Testis (tissue), 3 donors: Measurements from ENCODE around the gene SSTR5. TPM values are rescaled to one million over a fixed set of nuclear protein-coding genes. Genes with fewer than 3 reads are reported as not detected.

Experiments
- DNase-seq: peaks from one replicate; pipeline ENCODE4 v3.0.0-alpha.2; 2019
- H3K27ac ChIP-seq, 2 donors: fragments of 200-600 bp; sonication (generic); one replicate each; pipeline ENCODE4 v1.5.1; 2019
- H3K27me3 ChIP-seq: fragments of 200-600 bp; sonication (generic); one replicate; pipeline ENCODE4 v1.5.1; 2019
- H3K36me3 ChIP-seq: fragments of 200-600 bp; sonication (generic); one replicate; pipeline ENCODE4 v1.5.1; 2017; ENCODE audit warnings: low read depth; ENCODE audit errors: missing control alignments
- H3K4me1 ChIP-seq: fragments of 200-600 bp; sonication (generic); one replicate; pipeline ENCODE4 v1.5.1; 2019
- H3K4me3 ChIP-seq, 2 donors: fragments of 200-600 bp; sonication (generic); one replicate each; pipeline ENCODE4 v1.5.1; 2017 to 2019
- H3K9me3 ChIP-seq: fragments of 200-600 bp; sonication (generic); one replicate; pipeline ENCODE4 v1.5.1; 2017
- CTCF ChIP-seq, 3 experiments: fragments of 450-650 bp in 2 of 3; fragments of 200-600 bp in 1 of 3; sonication (generic) in 1 of 3; IDR thresholded peaks; one replicate each; pipeline ENCODE4 v1.5.1; 2016 to 2019; ENCODE audit warnings: antibody characterized with exemption in 3 of 3, mild to moderate bottlenecking in 2 of 3, moderate library complexity in 1 of 3
- POLR2A ChIP-seq: fragments of 450-650 bp; IDR thresholded peaks from one replicate; pipeline ENCODE4 v1.6.1; 2017; ENCODE audit warnings: antibody characterized with exemption, mild to moderate bottlenecking, moderate library complexity
- WGBS, 2 donors: methylation state at CpG; one replicate each; pipeline ENCODE4 v1.1.5; 2018; 5-methylcytosine and 5-hydroxymethylcytosine counted together
- intact Hi-C: fragments of 100-400 bp; cut with DNase I; formaldehyde crosslinking; loops from one replicate; pipeline ENCODE4 v1.15.1; 2023; ENCODE audit warnings: low total_unique reads
- polyA plus RNA-seq: library from polyadenylated mRNA; stranded (reverse); fragments of 350-450 nt; fragmentation: Illumina TruSeq; extraction: RNeasy Lipid Tissue Mini Kit (QIAGEN cat#74804); gene quantifications from one replicate; pipeline ENCODE4 v1.2.3, GENCODE V29; 2014; ENCODE audit warnings: low read depth, low replicate concordance; ENCODE audit not compliant: insufficient read depth
- total RNA-seq, 2 donors: library from RNA; depleted of rRNA; stranded (reverse); fragments of >200 nt; gene quantifications; one replicate each; pipeline ENCODE4 v1.2.3, GENCODE V29; 2016

Gene SSTR5
- total and polyA plus RNA-seq, 3 donors from 2014 or later, result 0.31 TPM; not detected in 2

- H3K4me1 ChIP-seq, result peaks cover 20% of the 10 kb centered on the region
Measured at GRCh38 chr16:1088295-1089170, 16.0 kb downstream of the SSTR5 start.

GRCh38 chr16:1089439-1089821 is 16.9 kb downstream of the SSTR5 start:
- TF ChIP-seq CTCF (IDR thresholded peaks at IDR 0.05), result no peak
- no peak for TF ChIP-seq POLR2A
- Histone ChIP-seq H3K27me3 (no peaks in the 10 kb centered on the region), H3K9me3 (no peaks in the 10 kb centered on the region), H3K27ac (no peak overlapping the region), H3K4me3 (no peak overlapping the region), H3K4me1 (peaks cover 20% of the 10 kb centered on the region), H3K36me3 (no peaks in the 10 kb centered on the region)
- WGBS, 2 donors, result 59 to 93% methylated on average over 3 to 4 of the region's 17 CpGs
- no peak for DNase-seq
- intact Hi-C loops, result no loop called here

More at GRCh38 chr16:1088295-1089170, 16.0 kb downstream of the SSTR5 start:
- Histone ChIP-seq H3K9me3 (no peaks in the 10 kb centered on the region), H3K4me3 (no peak overlapping the region), H3K27ac (no peak overlapping the region), H3K27me3 (no peaks in the 10 kb centered on the region), H3K36me3 (no peaks in the 10 kb centered on the region)
- 84% methylated on average over 26 to 40 of the region's 40 CpGs for WGBS, 2 donors
- no peak for TF ChIP-seq POLR2A
- TF ChIP-seq CTCF (IDR thresholded peaks at IDR 0.05), result no peak
- DNase-seq, result no peak
- intact Hi-C loops, result no loop called here

- no peaks in the 10 kb centered on the region for H3K36me3 ChIP-seq
- DNase-seq, result peak; percentile 69
- H3K4me1 ChIP-seq, result peaks cover 20% of the 10 kb centered on the region
- intact Hi-C loops, result no loop called here
- H3K4me3 ChIP-seq, result no peak overlapping the region
- no peaks in the 10 kb centered on the region for H3K27me3 ChIP-seq
- H3K27ac ChIP-seq, result peak overlapping the region in 1 of 2 donors; percentile 19
- 40 to 49% methylated on average over 22 to 35 of the region's 38 CpGs for WGBS, 2 donors
- H3K9me3 ChIP-seq, result no peaks in the 10 kb centered on the region
- no peak for TF ChIP-seq CTCF (IDR thresholded peaks at IDR 0.05)
- TF ChIP-seq POLR2A, result no peak
Measured at GRCh38 chr16:1089822-1090619, 17.5 kb downstream of the SSTR5 start.

- no peak for TF ChIP-seq CTCF (IDR thresholded peaks at IDR 0.05)
- no peak for TF ChIP-seq POLR2A
- peaks cover 20% of the 10 kb centered on the region for H3K4me1 ChIP-seq
- no peaks in the 10 kb centered on the region for H3K36me3 ChIP-seq
- 38 to 39% methylated on average over 7 to 27 of the region's 27 CpGs for WGBS, 2 donors
- H3K9me3 ChIP-seq, result no peaks in the 10 kb centered on the region
- no peaks in the 10 kb centered on the region for H3K27me3 ChIP-seq
- peak overlapping the region in 1 of 2 donors; percentile 19 for H3K27ac ChIP-seq
- no peak for DNase-seq
- intact Hi-C loops, result no loop called here
- H3K4me3 ChIP-seq, result no peak overlapping the region
Measured at GRCh38 chr16:1090620-1091587, 18.4 kb downstream of the SSTR5 start.
